Left lung (tissue), 10 donors: Measurements from ENCODE around the gene ZNF683. TPM values are rescaled to one million over a fixed set of nuclear protein-coding genes. Genes with fewer than 3 reads are reported as not detected.

ENCODE experiments used
- ATAC-seq: fragments of 200-7000 bp; cut with Tn5 transposase; one replicate; pipeline ENCODE4 v1.9.1; 2020; ENCODE audit warnings: moderate library complexity
- DNase-seq, 4 donors: peaks; one replicate each; pipeline ENCODE4 v3.0.0-alpha.2; 2013 to 2020
- H3K27ac ChIP-seq, 2 donors: fragments of 200-600 bp; sonication (generic) in 1 of 2; one replicate each; pipeline versions ENCODE4 v1.5.0 to v1.8.0; 2020 to 2021
- H3K27me3 ChIP-seq, 2 donors: fragments of 200-600 bp; sonication (generic) in 1 of 2; one replicate each; pipeline versions ENCODE4 v1.5.0 to v1.8.0; 2020 to 2021
- H3K36me3 ChIP-seq, 2 donors: fragments of 200-600 bp; sonication (generic) in 1 of 2; one replicate each; pipeline versions ENCODE4 v1.5.0 to v1.8.0; 2020 to 2021
- H3K4me1 ChIP-seq, 2 donors: fragments of 200-600 bp; one replicate each; pipeline ENCODE4 v1.8.0; 2021
- H3K4me3 ChIP-seq, 2 donors: fragments of 200-600 bp; sonication (generic) in 1 of 2; one replicate each; pipeline versions ENCODE4 v1.5.0 to v1.8.0; 2020 to 2021; ENCODE audit warnings: mild to moderate bottlenecking in 1 of 2
- H3K9me3 ChIP-seq, 2 donors: fragments of 200-600 bp; sonication (generic) in 1 of 2; one replicate each; pipeline versions ENCODE4 v1.5.0 to v1.8.0; 2020 to 2021
- intact Hi-C, 2 donors: fragments of 100-400 bp; cut with DNase I; formaldehyde crosslinking; loops; one replicate each; pipeline versions ENCODE4 v1.11.2 to v1.14.2; 2022
- polyA plus RNA-seq, 6 donors: library from polyadenylated mRNA; unstranded; fragments of 120-200 nt; gene quantifications; one replicate each; pipeline ENCODE4 v1.2.1, GENCODE V29; 2013; ENCODE audit not compliant: insufficient read length in 6 of 6
- total RNA-seq, 2 donors: library from RNA; stranded (reverse); fragmentation: NEBNext Ultra II Directional; extraction: Animal tissue kit (Norgen Biotek cat#: 25700); gene quantifications; one replicate each; pipeline ENCODE4 v1.2.1, GENCODE V29; 2021
- TF ChIP-seq, protein P1 (sequence below), 2 donors: fragments of 200-600 bp; sonication (generic) in 1 of 2; IDR thresholded peaks; one replicate each; pipeline versions ENCODE4 v1.5.0 to v1.8.0; 2021; ENCODE audit warnings: antibody characterized with exemption in 2 of 2
- donor health status: DM: no; HTN: yes; CAD: no.
- donor health status: DM: no; HTN: no; CAD: no.

Gene ZNF683
- total and polyA plus RNA-seq, 8 donors, result 0.09 to 0.86 (median 0.21) TPM; not detected in 1

DNA sequence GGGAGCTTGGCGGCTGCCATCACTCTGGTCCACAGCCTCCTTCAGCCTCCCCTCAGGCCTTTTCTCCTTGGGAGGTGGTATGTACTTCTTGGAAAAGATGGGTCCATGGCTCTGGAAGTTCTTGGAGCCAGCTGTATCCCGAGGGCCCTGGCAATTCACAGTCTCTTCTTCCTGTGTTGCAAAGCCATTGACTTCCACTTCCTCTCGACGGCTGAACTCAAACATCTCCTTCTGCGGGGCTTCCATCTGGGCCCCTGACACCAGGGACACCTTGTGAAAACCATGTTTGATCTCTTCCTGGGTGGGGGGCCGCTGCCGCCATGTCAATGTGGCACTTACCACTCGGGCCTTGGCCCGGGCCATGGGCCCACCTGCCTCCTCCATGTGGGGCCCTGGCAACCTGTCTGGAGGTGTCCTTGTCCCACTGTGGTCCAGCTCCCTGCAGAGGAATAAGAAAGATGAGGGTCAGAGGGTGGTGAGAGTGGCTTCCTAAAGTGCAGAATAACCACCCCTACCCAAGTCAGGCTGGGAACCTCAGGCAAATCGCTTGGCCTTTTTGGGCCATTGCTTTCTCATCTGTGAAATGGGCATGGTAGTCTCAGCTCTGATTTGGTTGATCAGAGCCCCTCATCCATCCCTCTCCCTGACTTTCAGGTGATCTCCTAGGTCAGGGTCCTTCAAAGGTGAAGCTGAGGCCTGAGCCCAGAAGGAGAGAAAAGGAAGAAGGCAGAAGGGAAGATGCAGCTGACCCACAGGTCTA, 26.1 kb downstream of the ZNF683 start:
- TF ChIP-seq, protein P1, sequence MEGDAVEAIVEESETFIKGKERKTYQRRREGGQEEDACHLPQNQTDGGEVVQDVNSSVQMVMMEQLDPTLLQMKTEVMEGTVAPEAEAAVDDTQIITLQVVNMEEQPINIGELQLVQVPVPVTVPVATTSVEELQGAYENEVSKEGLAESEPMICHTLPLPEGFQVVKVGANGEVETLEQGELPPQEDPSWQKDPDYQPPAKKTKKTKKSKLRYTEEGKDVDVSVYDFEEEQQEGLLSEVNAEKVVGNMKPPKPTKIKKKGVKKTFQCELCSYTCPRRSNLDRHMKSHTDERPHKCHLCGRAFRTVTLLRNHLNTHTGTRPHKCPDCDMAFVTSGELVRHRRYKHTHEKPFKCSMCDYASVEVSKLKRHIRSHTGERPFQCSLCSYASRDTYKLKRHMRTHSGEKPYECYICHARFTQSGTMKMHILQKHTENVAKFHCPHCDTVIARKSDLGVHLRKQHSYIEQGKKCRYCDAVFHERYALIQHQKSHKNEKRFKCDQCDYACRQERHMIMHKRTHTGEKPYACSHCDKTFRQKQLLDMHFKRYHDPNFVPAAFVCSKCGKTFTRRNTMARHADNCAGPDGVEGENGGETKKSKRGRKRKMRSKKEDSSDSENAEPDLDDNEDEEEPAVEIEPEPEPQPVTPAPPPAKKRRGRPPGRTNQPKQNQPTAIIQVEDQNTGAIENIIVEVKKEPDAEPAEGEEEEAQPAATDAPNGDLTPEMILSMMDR (IDR thresholded peaks at IDR 0.05), result no peak
- intact Hi-C loops, result no loop called here
- no peak for ATAC-seq

GRCh38 chr1:26345718-26346117, 26.8 kb downstream of the ZNF683 start:
- H3K27me3 ChIP-seq, result peaks cover 0 to 6% of the 10 kb centered on the region in 2 donors
- H3K36me3 ChIP-seq, result no peaks in the 10 kb centered on the region
- ATAC-seq (no peak), DNase-seq (no peak)
- no peaks in the 10 kb centered on the region for H3K4me1 ChIP-seq
- TF ChIP-seq, protein P1 (IDR thresholded peaks at IDR 0.05), result no peak
- no peak overlapping the region for H3K4me3 ChIP-seq
- no peak overlapping the region for H3K27ac ChIP-seq
- intact Hi-C loops, result no loop called here
- H3K9me3 ChIP-seq, result no peaks in the 10 kb centered on the region

More for the DNA sequence above, 26.1 kb downstream of the ZNF683 start:
- DNase-seq, result no peak
- Histone ChIP-seq H3K27ac (no peak overlapping the region), H3K36me3 (no peaks in the 10 kb centered on the region), H3K27me3 (peaks cover 0 to 6% of the 10 kb centered on the region in 2 donors), H3K4me3 (no peak overlapping the region), H3K9me3 (no peaks in the 10 kb centered on the region), H3K4me1 (no peaks in the 10 kb centered on the region)

GRCh38 chr1:26344147-26344920, 28.2 kb downstream of the ZNF683 start:
- no peak for DNase-seq
- Histone ChIP-seq H3K4me3 (no peak overlapping the region), H3K9me3 (no peaks in the 10 kb centered on the region), H3K27me3 (peaks cover 0 to 6% of the 10 kb centered on the region in 2 donors), H3K4me1 (no peaks in the 10 kb centered on the region), H3K27ac (no peak overlapping the region), H3K36me3 (no peaks in the 10 kb centered on the region)
- intact Hi-C loops, result no loop called here
- TF ChIP-seq, protein P1 (IDR thresholded peaks at IDR 0.05), result no peak
- ATAC-seq, result no peak

DNA sequence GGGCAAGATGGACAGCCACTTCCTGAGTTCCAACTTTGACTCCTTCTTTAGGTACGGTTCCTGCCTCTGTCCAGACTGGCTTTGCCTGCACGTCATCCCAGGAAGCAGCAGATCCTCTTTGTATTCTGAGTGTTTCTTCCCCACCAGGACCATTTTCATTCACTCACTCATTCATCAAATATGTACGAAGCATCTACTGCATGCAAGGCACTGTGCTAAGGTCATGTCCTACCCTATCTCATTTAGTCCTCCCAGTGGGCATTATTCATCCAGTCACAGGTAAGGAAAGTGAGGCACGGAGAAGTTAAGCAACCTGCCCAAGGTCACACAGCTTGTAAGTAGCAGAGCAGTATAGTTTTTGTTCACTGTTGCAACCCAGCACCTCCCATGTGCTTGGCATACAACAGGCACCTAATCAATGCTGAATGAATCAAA, 32.5 kb downstream of the ZNF683 start:
- Histone ChIP-seq H3K9me3 (no peaks in the 10 kb centered on the region), H3K4me1 (peaks cover 11 to 20% of the 10 kb centered on the region in 2 donors), H3K36me3 (no peaks in the 10 kb centered on the region), H3K27me3 (peaks cover 10 to 29% of the 10 kb centered on the region in 2 donors), H3K27ac (no peak overlapping the region), H3K4me3 (no peak overlapping the region)
- no peak for ATAC-seq
- no peak for DNase-seq
- TF ChIP-seq, protein P1 (IDR thresholded peaks at IDR 0.05), result no peak
- intact Hi-C loops, result no loop called here

GRCh38 chr1:26338670-26339069, 33.9 kb downstream of the ZNF683 start:
- Histone ChIP-seq H3K36me3 (no peaks in the 10 kb centered on the region), H3K4me1 (peaks cover 11 to 23% of the 10 kb centered on the region in 2 donors), H3K27ac (no peak overlapping the region), H3K9me3 (no peaks in the 10 kb centered on the region), H3K27me3 (peaks cover 10 to 40% of the 10 kb centered on the region in 2 donors), H3K4me3 (no peak overlapping the region)
- intact Hi-C loops, result no loop called here
- ATAC-seq (no peak), DNase-seq (no peak)
- TF ChIP-seq, protein P1 (IDR thresholded peaks at IDR 0.05), result no peak
